Endothelial cell of umbilical vein (primary cell): ENCODE data around the gene APOB. TPM values are rescaled to one million over a fixed set of nuclear protein-coding genes. Genes with fewer than 3 reads are reported as not detected.

ENCODE experiments used
- BruUV-seq: library from RNA; stranded (reverse); fragments of 400-500 nt; replicated peaks from 2 replicates; lab custom pipeline; 2021; lab: Mats Ljungman, UMichigan
- CTCF ChIA-PET: fragments of 300-600, 350-600 bp; sonication (Branson Sonifier 250); formaldehyde crosslinking; loops from one replicate; lab custom pipeline; 2021; ENCODE audit warnings: antibody characterized with exemption, inconsistent platforms; lab: Charles Lee
- POLR2A ChIA-PET: fragments of 300-600, 350-600 bp; sonication (Branson Sonifier 250); formaldehyde crosslinking; loops from one replicate; lab custom pipeline; 2021; ENCODE audit warnings: antibody characterized with exemption, inconsistent platforms; lab: Charles Lee
- DNase-seq: peaks from one replicate; pipeline ENCODE4 v3.0.0-alpha.2; 2011; ENCODE audit warnings: low read depth, low spot score
- FAIRE-seq: peaks from 2 replicates; lab custom pipeline; 2011; peaks lifted over from hg19 to GRCh38; lab: Jason Lieb, UNC
- H2AFZ ChIP-seq: 2 replicates; pipeline ENCODE4 v1.6.0; 2012; ENCODE audit warnings: low read depth, low read length, control low read depth, inconsistent platforms
- H3K27ac ChIP-seq: 2 replicates; pipeline ENCODE4 v1.5.1; 2011; ENCODE audit warnings: low read depth, mild to moderate bottlenecking, control low read depth, low read length, moderate library complexity; ENCODE audit not compliant: insufficient read depth
- H3K27me3 ChIP-seq, 2 experiments: 2 replicates each; pipeline versions ENCODE4 v1.6.0 to v1.6.1; 2011; ENCODE audit warnings: low read length in 2 of 2, mixed read lengths in 1 of 2; ENCODE audit not compliant: control insufficient read depth in 2 of 2, insufficient read depth in 2 of 2
- H3K36me3 ChIP-seq, 2 experiments: 2 replicates in 1 of 2; 3 replicates in 1 of 2; pipeline ENCODE4 v1.5.1; 2011; ENCODE audit warnings: low read length in 2 of 2, mild to moderate bottlenecking in 1 of 2, moderate library complexity in 1 of 2; ENCODE audit not compliant: control insufficient read depth in 2 of 2, insufficient read depth in 2 of 2; ENCODE audit errors: extremely low read depth in 1 of 2
- H3K4me1 ChIP-seq: 3 replicates; pipeline ENCODE4 v1.5.1; 2011; ENCODE audit warnings: mild to moderate bottlenecking, low read length; ENCODE audit not compliant: control insufficient read depth, insufficient read depth; ENCODE audit errors: extremely low read depth
- H3K4me2 ChIP-seq: 2 replicates; pipeline ENCODE4 v1.6.1; 2011; ENCODE audit warnings: low read length, control low read depth, mixed read lengths; ENCODE audit not compliant: insufficient read depth
- H3K4me3 ChIP-seq, 3 experiments: fragments of 200-600 bp in 1 of 3; sonication (generic), shearing (Covaris generic) in 1 of 3; replicated peaks in 1 of 3; 2 replicates each; pipeline ENCODE4 v1.5.1; 2011 to 2016; ENCODE audit warnings: control low read depth in 3 of 3, low read length in 3 of 3, mild to moderate bottlenecking in 2 of 3, inconsistent platforms in 1 of 3, low read depth in 1 of 3, moderate library complexity in 1 of 3; ENCODE audit not compliant: insufficient read depth in 1 of 3
- H3K79me2 ChIP-seq: 2 replicates; pipeline ENCODE4 v1.6.0; 2012; ENCODE audit warnings: low read length, inconsistent platforms; ENCODE audit not compliant: control insufficient read depth, insufficient read depth
- H3K9ac ChIP-seq: replicated peaks from 2 replicates; pipeline ENCODE3; 2011; ENCODE audit warnings: low read length, control low read depth; ENCODE audit not compliant: insufficient read depth; ENCODE audit errors: extremely low read depth
- H3K9me1 ChIP-seq: replicated peaks from 3 replicates; pipeline ENCODE4 v1.6.0; 2011; ENCODE audit warnings: mild to moderate bottlenecking, low read length; ENCODE audit not compliant: control insufficient read depth, insufficient read depth; ENCODE audit errors: extremely low read depth
- H3K9me3 ChIP-seq: replicated peaks from 2 replicates; pipeline ENCODE4 v1.5.1; 2012; ENCODE audit warnings: low read length, inconsistent platforms; ENCODE audit not compliant: control insufficient read depth, insufficient read depth
- H4K20me1 ChIP-seq: replicated peaks from 2 replicates; pipeline ENCODE3; 2011; ENCODE audit warnings: mild to moderate bottlenecking, low read length; ENCODE audit not compliant: control insufficient read depth, insufficient read depth; ENCODE audit errors: extremely low read depth
- EZH2 ChIP-seq: IDR thresholded peaks from 2 replicates; pipeline ENCODE4 v1.6.1; 2012; ENCODE audit warnings: borderline replicate concordance, low read depth, mild to moderate bottlenecking, moderate library complexity, low read length, inconsistent platforms; ENCODE audit not compliant: severe bottlenecking
- FOS ChIP-seq: IDR thresholded peaks from 2 replicates; pipeline ENCODE4 v1.6.1; 2011; ENCODE audit warnings: mild to moderate bottlenecking, low read length, moderate library complexity, borderline replicate concordance; ENCODE audit not compliant: insufficient read depth
- GATA2 ChIP-seq: IDR thresholded peaks from 2 replicates; pipeline ENCODE4 v1.7.0; 2011; ENCODE audit warnings: low read depth, mild to moderate bottlenecking, moderate library complexity, mixed read lengths, low read length; ENCODE audit not compliant: insufficient read length, insufficient read depth
- JUN ChIP-seq: IDR thresholded peaks from 2 replicates; pipeline ENCODE4 v1.6.1; 2011; ENCODE audit warnings: borderline replicate concordance, low read depth; ENCODE audit not compliant: insufficient read length, insufficient read depth
- MYC ChIP-seq: IDR thresholded peaks from one replicate; pipeline ENCODE4 v1.6.1; 2011; ENCODE audit warnings: mild to moderate bottlenecking, low read depth, low read length
- POLR2A ChIP-seq: IDR thresholded peaks from 2 replicates; pipeline ENCODE4 v1.6.1; 2012; ENCODE audit warnings: low read depth, mild to moderate bottlenecking, control low read depth, low read length
- POLR2AphosphoS5 ChIP-seq: IDR thresholded peaks from 2 replicates; pipeline ENCODE4 v1.6.1; 2012; ENCODE audit warnings: low read depth, mild to moderate bottlenecking, control low read depth, low read length, moderate library complexity; ENCODE audit not compliant: insufficient read depth
- dilution Hi-C: fragments of 300-500 bp; cut with MboI; formaldehyde crosslinking; loops from one replicate; pipeline ENCODE4 v1.15.0; 2019; ENCODE audit warnings: low sequenced_read_pairs; ENCODE audit not compliant: extremely low pct_ligation_motif_present
- intact Hi-C: fragments of 100-400 bp; cut with micrococcal nuclease; formaldehyde crosslinking; loops from one replicate; pipeline ENCODE4 v1.10.0; 2022
- polyA plus RNA-seq, 4 experiments: library from polyadenylated mRNA; depleted of rRNA in 3 of 4; stranded (reverse) in 3 of 4; unstranded in 1 of 4; fragments of >200 nt; gene quantifications; 2 replicates each; pipeline versions ENCODE4 v1.2.1 to v1.2.3, GENCODE V29; 2011 to 2012; ENCODE audit warnings: missing spikeins in 1 of 4
- total RNA-seq: library from RNA; stranded (reverse); gene quantifications from 2 replicates; pipeline ENCODE4 v1.2.3, GENCODE V29; 2021
- TF ChIP-seq, protein P1 (sequence below): IDR thresholded peaks from 2 replicates; pipeline ENCODE4 v1.6.1; 2011; ENCODE audit not compliant: insufficient read depth, insufficient read length
- TF ChIP-seq, protein P2 (sequence below), 2 donors: IDR thresholded peaks; 1 replicate in 1 of 2; 2 replicates in 1 of 2; pipeline ENCODE4 v1.5.1; 2011; ENCODE audit warnings: low read length in 2 of 2, mild to moderate bottlenecking in 2 of 2, moderate library complexity in 2 of 2, control low read depth in 1 of 2, inconsistent platforms in 1 of 2, low read depth in 1 of 2; ENCODE audit not compliant: insufficient read depth in 1 of 2; ENCODE audit errors: extremely low read depth in 1 of 2

Gene APOB
- total and polyA plus RNA-seq, 2 donors (not counting 3 experiments of a cell fraction or from before 2014, with no cell fraction given) = 0.07 to 0.09 TPM

DNA sequence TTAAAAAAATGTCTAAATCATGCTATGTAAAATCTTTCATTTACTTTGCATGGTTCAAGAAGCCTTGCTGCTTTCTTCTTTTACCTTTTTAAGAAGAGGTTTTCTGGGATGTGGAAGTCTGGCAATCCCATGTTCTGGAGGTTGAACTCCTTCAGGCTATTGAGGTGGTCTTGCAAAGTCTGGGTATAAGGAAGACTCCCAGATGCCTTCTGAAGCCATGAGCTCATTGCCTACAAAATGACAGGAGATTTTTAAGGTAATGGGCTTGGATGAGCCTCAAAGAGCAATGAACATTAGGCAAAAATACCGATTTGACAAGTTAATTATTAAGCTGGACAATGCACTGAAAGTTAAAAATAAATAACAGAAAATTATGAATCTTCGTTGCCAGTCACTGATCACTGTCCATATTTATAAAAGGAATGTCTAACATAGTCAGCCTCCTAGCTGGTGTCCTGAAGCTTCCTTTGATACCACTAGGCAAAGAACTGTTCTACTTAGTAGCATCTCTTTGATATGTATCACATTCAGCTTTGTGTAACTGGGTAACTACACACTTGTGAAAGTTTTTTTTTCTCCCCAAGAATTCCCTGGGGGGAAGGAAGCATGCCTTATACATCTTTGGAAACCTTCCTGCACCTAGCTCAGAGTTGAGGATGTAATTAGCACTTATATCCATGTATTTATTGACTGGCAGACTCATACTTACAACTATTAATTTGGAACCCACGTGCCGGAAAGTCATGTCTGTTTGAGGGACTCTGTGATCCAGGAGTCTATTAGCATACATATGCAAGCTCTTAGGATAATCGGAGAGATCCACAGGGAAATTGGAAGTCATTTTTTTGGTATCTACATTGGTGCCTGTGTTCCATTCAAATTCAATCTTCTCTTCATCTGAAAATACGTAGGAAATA lies 29.3 kb downstream of the APOB start:
- dilution Hi-C loops (no loop called here), intact Hi-C loops (no loop called here)
- BruUV-seq = no TSS peak
- no peak overlapping the region for H3K4me2 ChIP-seq
- no peak overlapping the region for H2AFZ ChIP-seq
- H3K36me3 ChIP-seq = no peaks in the 10 kb centered on the region
- H3K27ac ChIP-seq = no peak overlapping the region
- no peaks in the 10 kb centered on the region for H4K20me1 ChIP-seq
- no peak for FAIRE-seq
- H3K4me1 ChIP-seq = no peaks in the 10 kb centered on the region
- ChIA-PET POLR2A (no interaction called here), CTCF (no interaction called here)
- no peak for DNase-seq
- no peaks in the 10 kb centered on the region for H3K27me3 ChIP-seq
- no peaks in the 10 kb centered on the region for H3K9me3 ChIP-seq
- H3K9ac ChIP-seq = no peak overlapping the region
- no peaks in the 10 kb centered on the region for H3K9me1 ChIP-seq
- H3K4me3 ChIP-seq = no peak overlapping the region
- no peaks in the 10 kb centered on the region for H3K79me2 ChIP-seq
- TF ChIP-seq JUN (no peak), POLR2AphosphoS5 (no peak), EZH2 (no peak), POLR2A (no peak), GATA2 (no peak), FOS (no peak), MYC (no peak)
- TF ChIP-seq, protein P1, sequence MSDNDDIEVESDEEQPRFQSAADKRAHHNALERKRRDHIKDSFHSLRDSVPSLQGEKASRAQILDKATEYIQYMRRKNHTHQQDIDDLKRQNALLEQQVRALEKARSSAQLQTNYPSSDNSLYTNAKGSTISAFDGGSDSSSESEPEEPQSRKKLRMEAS = no peak
- TF ChIP-seq, protein P2, sequence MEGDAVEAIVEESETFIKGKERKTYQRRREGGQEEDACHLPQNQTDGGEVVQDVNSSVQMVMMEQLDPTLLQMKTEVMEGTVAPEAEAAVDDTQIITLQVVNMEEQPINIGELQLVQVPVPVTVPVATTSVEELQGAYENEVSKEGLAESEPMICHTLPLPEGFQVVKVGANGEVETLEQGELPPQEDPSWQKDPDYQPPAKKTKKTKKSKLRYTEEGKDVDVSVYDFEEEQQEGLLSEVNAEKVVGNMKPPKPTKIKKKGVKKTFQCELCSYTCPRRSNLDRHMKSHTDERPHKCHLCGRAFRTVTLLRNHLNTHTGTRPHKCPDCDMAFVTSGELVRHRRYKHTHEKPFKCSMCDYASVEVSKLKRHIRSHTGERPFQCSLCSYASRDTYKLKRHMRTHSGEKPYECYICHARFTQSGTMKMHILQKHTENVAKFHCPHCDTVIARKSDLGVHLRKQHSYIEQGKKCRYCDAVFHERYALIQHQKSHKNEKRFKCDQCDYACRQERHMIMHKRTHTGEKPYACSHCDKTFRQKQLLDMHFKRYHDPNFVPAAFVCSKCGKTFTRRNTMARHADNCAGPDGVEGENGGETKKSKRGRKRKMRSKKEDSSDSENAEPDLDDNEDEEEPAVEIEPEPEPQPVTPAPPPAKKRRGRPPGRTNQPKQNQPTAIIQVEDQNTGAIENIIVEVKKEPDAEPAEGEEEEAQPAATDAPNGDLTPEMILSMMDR (IDR thresholded peaks at IDR 0.05; ENCODE audit: extremely low read depth in 1 of 2, insufficient read depth in 1 of 2, low read depth in 1 of 2, low read length in 2 of 2) = no peak
